HG03025 (cell line): ENCODE measurements around the gene RB1.
A peak's percentile ranks its signal among the peaks of the same experiment; 100 is the strongest.

ENCODE experiments used
- ATAC-seq: cut with Tn5 transposase; IDR thresholded peaks from one replicate; pipeline ENCODE4 v1.9.1; 2021; ENCODE audit warnings: mild to moderate bottlenecking, moderate library complexity; ENCODE audit not compliant: unreplicated experiment, low FRiP score

RB1 gene

GRCh38 chr13:48491423-48492095 lies 188.0 kb downstream of the RB1 start:
- ATAC-seq: no peak

GRCh38 chr13:48492096-48492440 lies 188.5 kb downstream of the RB1 start:
- ATAC-seq: peak; percentile 38

DNA sequence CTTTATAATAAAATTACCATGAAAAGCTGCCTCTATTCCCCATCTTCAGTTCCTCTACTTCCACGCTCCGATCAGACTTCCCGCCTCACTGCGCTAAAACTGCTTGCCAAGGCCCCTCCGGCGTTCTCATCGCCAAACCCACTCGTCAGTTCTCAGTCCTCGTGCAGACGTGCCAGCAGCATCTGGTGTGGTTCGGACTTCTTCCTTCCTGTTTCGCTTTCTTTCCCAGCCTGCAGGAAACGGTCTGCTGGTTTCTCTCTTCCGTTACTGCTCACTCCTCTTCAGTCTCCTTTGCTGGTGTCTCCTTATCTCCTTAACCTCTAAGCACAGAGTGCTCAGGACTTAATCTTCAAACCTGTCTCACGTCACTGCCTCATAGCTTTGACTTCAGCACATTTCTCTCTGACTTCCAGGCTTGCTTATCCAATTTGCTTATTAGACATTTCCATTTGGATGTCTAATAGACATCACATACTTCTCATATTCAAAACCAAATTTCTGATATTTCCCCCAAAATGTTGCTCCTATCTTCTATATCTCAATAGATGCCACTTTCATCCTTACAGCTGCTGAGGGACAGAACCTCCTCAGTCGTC lies 189.0 kb downstream of the RB1 start:
- peak; percentile 65 for ATAC-seq

- no peak for ATAC-seq
Measured at GRCh38 chr13:48493066-48493765, 189.7 kb downstream of the RB1 start.

- no peak for ATAC-seq
Measured at GRCh38 chr13:48493851-48494250, 190.3 kb downstream of the RB1 start.

DNA sequence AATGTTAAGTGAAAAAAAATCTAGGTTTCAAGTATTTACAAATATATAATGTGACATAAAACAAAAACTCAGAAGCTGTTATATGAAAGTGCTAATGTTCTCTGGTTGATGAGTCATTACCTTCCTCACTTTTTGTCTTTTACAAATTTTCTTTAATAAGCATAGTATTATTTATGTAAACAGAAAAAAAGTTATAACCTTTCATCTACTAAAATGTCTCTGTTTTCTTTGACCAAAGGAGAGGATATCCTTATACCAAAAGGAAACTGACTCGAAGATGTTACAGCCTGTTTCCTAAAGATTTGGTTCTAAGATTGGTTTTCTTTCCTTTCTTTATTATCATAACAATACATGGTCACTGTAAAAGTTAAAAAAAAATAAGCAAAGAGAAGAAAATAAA lies 191.3 kb downstream of the RB1 start:
- no peak for ATAC-seq

DNA sequence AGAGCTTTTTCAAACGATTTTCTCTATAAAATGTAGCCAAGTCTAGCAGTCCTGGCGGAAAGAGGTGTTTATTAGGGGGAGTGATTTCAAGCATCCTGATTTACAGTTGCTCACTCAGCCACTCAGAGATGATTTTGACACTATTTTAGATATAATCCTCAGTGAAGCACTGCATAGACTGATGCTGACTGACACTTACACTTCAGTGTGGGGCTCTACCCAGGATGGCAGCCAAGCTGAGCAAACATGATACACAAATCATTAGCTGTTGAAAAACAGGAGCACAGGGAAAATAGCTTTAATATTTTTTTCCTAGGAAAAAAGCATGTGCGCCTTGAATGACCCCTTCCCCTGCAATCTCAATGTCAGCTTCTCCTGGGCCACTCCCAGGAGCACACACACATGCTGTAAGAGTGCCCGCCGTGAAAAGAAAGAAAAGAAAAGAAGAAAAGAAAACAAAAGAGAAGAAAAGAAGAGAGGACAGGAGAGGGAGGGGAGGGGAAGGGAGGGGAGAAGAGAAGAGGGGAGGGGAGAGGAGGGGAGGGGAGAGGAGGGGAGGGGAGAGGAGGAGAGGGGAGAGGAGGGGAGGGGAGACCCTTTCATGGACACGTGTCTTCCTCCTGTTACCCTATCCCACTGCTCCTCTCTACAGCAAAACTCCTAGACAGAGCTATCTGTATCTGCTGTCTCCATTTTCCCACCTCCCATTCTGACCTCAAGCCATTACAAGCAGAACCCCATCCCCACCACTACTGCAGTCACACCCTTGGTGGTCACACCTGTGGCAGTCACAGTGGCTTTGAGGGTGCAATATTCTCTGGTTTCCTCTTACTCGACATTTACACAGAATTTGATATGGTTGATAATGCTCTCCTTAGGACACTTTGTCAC lies 193.0 kb downstream of the RB1 start:
- ATAC-seq: no peak

DNA sequence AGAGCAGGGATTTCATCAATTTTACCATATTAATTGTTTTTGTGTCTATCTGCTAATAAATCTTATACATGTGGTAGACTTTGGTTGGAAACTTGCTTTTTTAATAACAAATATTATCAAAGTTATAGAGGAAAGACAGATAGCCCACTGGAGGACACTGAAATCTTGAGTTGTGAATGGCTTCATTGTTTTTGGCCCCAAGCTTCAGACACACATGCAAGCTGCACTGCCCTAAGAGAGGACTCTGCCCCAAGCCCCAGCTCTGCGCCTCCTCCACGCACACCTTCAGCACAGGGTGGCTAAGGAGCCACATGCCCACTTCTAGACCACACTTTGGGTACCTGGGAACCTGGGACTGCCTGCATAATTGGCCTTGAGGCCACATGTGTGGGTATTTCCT lies 194.1 kb downstream of the RB1 start:
- ATAC-seq: no peak

- ATAC-seq: no peak
Measured at GRCh38 chr13:48500652-48501197, 197.2 kb downstream of the RB1 start.

GRCh38 chr13:48501705-48502104 lies 198.2 kb downstream of the RB1 start:
- ATAC-seq: no peak

GRCh38 chr13:48502601-48503319 lies 199.2 kb downstream of the RB1 start:
- ATAC-seq: no peak

DNA sequence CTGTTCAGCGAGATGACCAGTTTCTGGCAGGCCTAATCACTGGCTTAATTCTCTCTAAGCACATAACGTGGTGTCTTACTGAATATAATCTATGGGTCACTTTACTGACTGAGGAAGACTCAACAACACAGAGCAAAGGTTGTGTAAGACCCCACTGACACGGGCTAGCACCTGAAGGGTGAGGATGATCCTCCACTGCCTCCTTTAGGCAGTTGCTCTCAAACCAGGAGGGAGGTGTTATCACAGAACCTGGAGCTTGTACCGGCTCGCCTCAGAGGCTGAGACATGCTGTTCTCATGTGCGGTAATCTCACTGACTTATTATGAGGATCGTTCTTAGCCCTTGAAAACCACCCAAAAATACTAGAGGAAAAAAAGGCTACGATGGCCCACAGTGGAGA lies 201.1 kb downstream of the RB1 start:
- ATAC-seq: no peak

- ATAC-seq: no peak
Measured at GRCh38 chr13:48505012-48505411, 201.5 kb downstream of the RB1 start.

DNA sequence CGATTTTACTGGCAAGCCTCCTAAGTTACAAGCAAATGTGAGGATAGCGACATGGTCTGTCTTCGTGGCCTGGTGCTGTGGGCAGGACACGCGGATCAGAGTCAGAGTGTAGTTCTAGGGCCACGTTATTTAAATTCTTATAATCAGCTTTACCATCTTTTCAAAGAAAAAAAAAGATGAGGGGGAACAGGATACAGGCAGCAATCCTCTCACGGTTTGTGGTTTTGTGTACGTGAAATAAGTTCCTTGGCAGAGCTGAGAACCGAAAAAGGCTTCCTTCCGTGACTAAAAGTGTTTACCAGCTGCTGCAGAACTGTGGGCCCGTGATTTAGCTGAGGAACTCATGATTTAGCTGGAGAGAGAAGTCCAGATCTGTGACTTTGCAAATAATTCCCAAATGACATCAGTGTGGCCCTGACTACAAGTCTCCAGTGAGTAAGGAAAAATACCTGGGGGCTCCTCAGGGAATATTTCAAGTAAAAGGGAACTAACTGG lies 202.1 kb downstream of the RB1 start:
- peak; percentile 82 for ATAC-seq

DNA sequence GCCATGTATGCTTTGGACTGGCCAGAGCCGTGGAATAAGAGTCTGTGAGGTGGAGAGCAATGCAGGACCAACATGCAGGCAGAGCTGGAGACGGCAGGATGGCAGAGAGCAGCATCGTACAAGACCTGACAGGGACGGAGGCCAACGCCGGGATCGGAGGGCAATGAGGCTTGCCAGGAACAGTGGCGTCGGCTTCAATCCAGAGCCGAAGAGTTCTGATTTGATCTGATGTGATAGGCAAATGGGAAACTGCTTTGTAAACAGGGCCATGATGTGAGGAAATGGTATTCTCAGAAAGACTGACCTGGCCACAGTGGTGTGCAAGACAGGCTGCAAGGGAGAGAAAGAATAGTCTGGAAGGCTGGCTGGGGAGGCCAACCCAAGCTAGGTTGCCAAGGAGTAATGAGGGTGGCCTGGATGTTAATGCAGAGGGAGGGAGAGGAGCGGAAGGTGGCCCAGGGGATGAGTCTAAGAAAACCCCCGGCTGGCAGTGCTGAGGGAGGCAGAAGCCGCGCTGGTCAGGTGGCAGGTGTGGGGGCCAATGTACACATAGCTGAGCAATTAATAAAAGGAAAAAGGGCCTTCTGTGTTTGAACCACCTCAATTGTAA lies 202.6 kb downstream of the RB1 start:
- ATAC-seq: peak; percentile 20

- ATAC-seq: no peak
Measured at GRCh38 chr13:48507021-48507420, 203.5 kb downstream of the RB1 start.

- no peak for ATAC-seq
Measured at GRCh38 chr13:48508011-48508410, 204.5 kb downstream of the RB1 start.

- no peak for ATAC-seq
Measured at GRCh38 chr13:48510698-48511097, 207.1 kb downstream of the RB1 start.

DNA sequence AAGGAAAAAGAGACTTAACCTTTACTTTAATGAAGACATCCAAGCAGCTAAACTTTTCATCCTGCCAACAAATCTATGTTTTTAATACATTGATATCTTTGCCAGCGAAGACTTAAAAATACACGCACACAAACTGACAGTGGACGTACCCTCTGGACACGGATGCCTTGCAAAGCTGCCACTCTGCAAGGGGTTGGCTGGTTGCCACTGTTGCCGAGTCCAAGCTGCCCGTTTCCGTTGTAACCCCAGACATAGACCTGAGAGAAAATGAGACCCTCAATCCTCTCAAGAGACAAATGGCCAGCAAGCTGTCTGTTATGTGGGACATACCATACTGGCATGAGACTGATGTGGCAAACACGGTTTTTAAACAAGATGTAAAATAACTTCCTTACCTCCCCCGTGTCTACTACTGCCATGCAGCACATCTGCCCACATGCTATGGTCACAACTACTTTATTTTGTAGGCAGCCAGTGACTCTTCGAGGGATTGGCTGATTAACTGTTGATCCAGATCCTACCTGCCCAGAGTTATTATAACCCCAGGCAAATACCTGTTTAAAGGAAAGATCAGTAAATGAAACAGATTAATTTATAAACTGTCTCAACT lies 208.2 kb downstream of the RB1 start:
- no peak for ATAC-seq
